RWPE2 (cell line): ENCODE measurements around the gene ANKRD33B.

Experiments
- ATAC-seq: fragments of 200-7000 bp; cut with Tn5 transposase; 3 replicates; pipeline ENCODE4 v1.9.1; 2021; ENCODE audit warnings: low read depth
- DNase-seq: peaks from one replicate; pipeline ENCODE4 v3.0.0-alpha.2; 2020; ENCODE audit warnings: low spot score
- H3K27ac ChIP-seq: fragments of 450-650 bp; 2 replicates; pipeline ENCODE4 v1.5.1; 2017; ENCODE audit warnings: mild to moderate bottlenecking; ENCODE audit not compliant: poor library complexity, severe bottlenecking
- H3K27me3 ChIP-seq: fragments of 250-450 bp; sonication (Bioruptor Pico); 2 replicates; pipeline ENCODE4 v1.5.1; 2021; ENCODE audit warnings: mild to moderate bottlenecking, moderate library complexity; ENCODE audit not compliant: insufficient read depth, poor library complexity, severe bottlenecking
- H3K36me3 ChIP-seq: fragments of 250-450 bp; sonication (Bioruptor Pico); 2 replicates; pipeline ENCODE4 v1.5.1; 2020; ENCODE audit warnings: low read depth, mild to moderate bottlenecking, moderate library complexity
- H3K4me1 ChIP-seq: fragments of 250-450 bp; sonication (Bioruptor Pico); 2 replicates; pipeline ENCODE4 v1.5.1; 2021; ENCODE audit warnings: mild to moderate bottlenecking, moderate library complexity; ENCODE audit not compliant: insufficient read depth, poor library complexity, severe bottlenecking
- H3K4me3 ChIP-seq: fragments of 250-450 bp; sonication (Bioruptor Pico); 2 replicates; pipeline ENCODE4 v1.5.1; 2021; ENCODE audit warnings: mild to moderate bottlenecking, moderate library complexity; ENCODE audit not compliant: severe bottlenecking
- H3K9me3 ChIP-seq: fragments of 250-450 bp; sonication (Bioruptor Pico); 2 replicates; pipeline ENCODE4 v1.5.1; 2021; ENCODE audit warnings: mild to moderate bottlenecking, moderate library complexity; ENCODE audit not compliant: severe bottlenecking
- CTCF ChIP-seq: fragments of 450-650 bp; IDR thresholded peaks from one replicate; pipeline ENCODE4 v1.5.1; 2017; ENCODE audit warnings: mild to moderate bottlenecking, moderate library complexity; ENCODE audit not compliant: poor library complexity, severe bottlenecking

The ANKRD33B gene

GRCh38 chr5:10633271-10634049 lies 69.6 kb downstream of the ANKRD33B start:
- H3K4me3 ChIP-seq = no peak overlapping the region
- H3K27me3 ChIP-seq = no peaks in the 10 kb centered on the region
- no peak for DNase-seq
- H3K9me3 ChIP-seq = peaks cover 2% of the 10 kb centered on the region
- TF ChIP-seq CTCF = no peak
- no peaks in the 10 kb centered on the region for H3K36me3 ChIP-seq
- H3K27ac ChIP-seq = no peak overlapping the region
- ATAC-seq = no peak
- H3K4me1 ChIP-seq = peaks cover 21% of the 10 kb centered on the region

GRCh38 chr5:10634050-10634449 lies 70.2 kb downstream of the ANKRD33B start:
- H3K27ac ChIP-seq = no peak overlapping the region
- no peaks in the 10 kb centered on the region for H3K36me3 ChIP-seq
- H3K4me1 ChIP-seq = peaks cover 21% of the 10 kb centered on the region
- DNase-seq (no peak), ATAC-seq (no peak)
- H3K9me3 ChIP-seq = peaks cover 2% of the 10 kb centered on the region
- H3K4me3 ChIP-seq = no peak overlapping the region
- H3K27me3 ChIP-seq = no peaks in the 10 kb centered on the region
- no peak for TF ChIP-seq CTCF

- DNase-seq (no peak), ATAC-seq (no peak)
- no peak overlapping the region for H3K4me3 ChIP-seq
- peaks cover 2% of the 10 kb centered on the region for H3K9me3 ChIP-seq
- H3K4me1 ChIP-seq = peaks cover 21% of the 10 kb centered on the region
- no peak overlapping the region for H3K27ac ChIP-seq
- H3K36me3 ChIP-seq = no peaks in the 10 kb centered on the region
- no peak for TF ChIP-seq CTCF
- H3K27me3 ChIP-seq = no peaks in the 10 kb centered on the region
Observed at GRCh38 chr5:10634562-10634961, 70.7 kb downstream of the ANKRD33B start.

GRCh38 chr5:10635257-10635866 lies 71.5 kb downstream of the ANKRD33B start:
- Histone ChIP-seq H3K9me3 (no peaks in the 10 kb centered on the region), H3K27ac (peak overlapping the region; percentile 52), H3K4me3 (no peak overlapping the region), H3K36me3 (no peaks in the 10 kb centered on the region), H3K4me1 (peaks cover 15% of the 10 kb centered on the region), H3K27me3 (no peaks in the 10 kb centered on the region)
- no peak for DNase-seq
- TF ChIP-seq CTCF = no peak
- peak; percentile 98 for ATAC-seq

- peak overlapping the region; percentile 52 for H3K27ac ChIP-seq
- H3K4me3 ChIP-seq = no peak overlapping the region
- no peak for ATAC-seq
- no peak for TF ChIP-seq CTCF
- no peaks in the 10 kb centered on the region for H3K36me3 ChIP-seq
- no peaks in the 10 kb centered on the region for H3K27me3 ChIP-seq
- H3K9me3 ChIP-seq = no peaks in the 10 kb centered on the region
- DNase-seq = no peak
- peaks cover 13% of the 10 kb centered on the region for H3K4me1 ChIP-seq
Observed at GRCh38 chr5:10635867-10636350, 72.0 kb downstream of the ANKRD33B start.
